Measurements from ENCODE around the gene DENND6B.
"Not testable (repeated sequence)": the region's sequence is repeated elsewhere in the genome, so short reads cannot be mapped to it uniquely, and the experiment has no call there.

Gene DENND6B

GRCh38 chr22:50285568-50286229, 41.1 kb downstream of the DENND6B start:
- no peak for DNase-seq

- DNase-seq = no peak
Observed at GRCh38 chr22:50284479-50284878, 42.3 kb downstream of the DENND6B start.

GRCh38 chr22:50283821-50284220, 43.0 kb downstream of the DENND6B start:
- DNase-seq = no peak

GRCh38 chr22:50282361-50283155, 44.3 kb downstream of the DENND6B start:
- no peak for DNase-seq

- no peak for DNase-seq
Observed at GRCh38 chr22:50281957-50282356, 44.9 kb downstream of the DENND6B start.

- DNase-seq = no peak
Observed at GRCh38 chr22:50281384-50281760, 45.4 kb downstream of the DENND6B start.

- DNase-seq = no peak
Observed at GRCh38 chr22:50280708-50281383, 46.0 kb downstream of the DENND6B start.

GRCh38 chr22:50280022-50280707, 46.6 kb downstream of the DENND6B start:
- no peak for DNase-seq

GRCh38 chr22:50278956-50279619, 47.7 kb downstream of the DENND6B start:
- DNase-seq = no peak

GRCh38 chr22:50278461-50278860, 48.4 kb downstream of the DENND6B start:
- no peak for DNase-seq

- peak in 1 of 3 experiments; percentile 1 for DNase-seq
Observed at GRCh38 chr22:50277761-50278160, 49.1 kb downstream of the DENND6B start.

GRCh38 chr22:50276143-50276542, 50.7 kb downstream of the DENND6B start:
- no peak for DNase-seq

GRCh38 chr22:50275181-50276055, 51.4 kb downstream of the DENND6B start:
- no peak for DNase-seq

GRCh38 chr22:50274771-50275170, 52.0 kb downstream of the DENND6B start:
- DNase-seq = no peak

- peak in 2 of 3 experiments; percentile 13 to 52 for DNase-seq
Observed at GRCh38 chr22:50274311-50274710, 52.5 kb downstream of the DENND6B start.

- DNase-seq = not testable (repeated sequence)
Observed at GRCh38 chr22:50273781-50274180, 53.0 kb downstream of the DENND6B start.

- DNase-seq = not testable (repeated sequence)
Observed at GRCh38 chr22:50273352-50273751, 53.5 kb downstream of the DENND6B start.

GRCh38 chr22:50272044-50272802, 54.6 kb downstream of the DENND6B start:
- DNase-seq = peak in 1 of 3 experiments; percentile 12

- peak; percentile 19 to 74 (median 64) for DNase-seq
Observed at GRCh38 chr22:50271519-50271970, 55.3 kb downstream of the DENND6B start.

- DNase-seq = peak in 2 of 3 experiments; percentile 26 to 43
Observed at GRCh38 chr22:50270666-50271394, 56.0 kb downstream of the DENND6B start.

Measured in NCI-H1417 (cell line).